Measurements from ENCODE around the gene CAMSAP3. TPM values are rescaled to one million over a fixed set of nuclear protein-coding genes. Genes with fewer than 3 reads are reported as not detected.

Gene CAMSAP3
- under 0.01 TPM in 1 of 2 replicates, not detected in the other for total RNA-seq

- peak in 1 of 2 donors; percentile 17 for DNase-seq (ENCODE audit: low read depth in 2 of 2)
Observed at GRCh38 chr19:7595466-7596133, at the start of gene CAMSAP3. TSS of gene CAMSAP3 (plus strand) at chr19:7595863. CDS start at chr19:7596003, 140 bp downstream.

GRCh38 chr19:7545904-7546303, 49.8 kb upstream of the CAMSAP3 start:
- DNase-seq (ENCODE audit: low read depth in 2 of 2): no peak

- no peak for DNase-seq (ENCODE audit: low read depth in 2 of 2)
Observed at GRCh38 chr19:7547159-7547558, 48.5 kb upstream of the CAMSAP3 start.

- DNase-seq (ENCODE audit: low read depth in 2 of 2): no peak
Observed at GRCh38 chr19:7549429-7550148, 46.1 kb upstream of the CAMSAP3 start.

- DNase-seq (ENCODE audit: low read depth in 2 of 2): no peak
Observed at GRCh38 chr19:7550169-7550770, 45.4 kb upstream of the CAMSAP3 start.

GRCh38 chr19:7550987-7551761, 44.5 kb upstream of the CAMSAP3 start:
- DNase-seq (ENCODE audit: low read depth in 2 of 2): peak in 1 of 2 donors; percentile 39

GRCh38 chr19:7552781-7553180, 42.9 kb upstream of the CAMSAP3 start:
- no peak for DNase-seq (ENCODE audit: low read depth in 2 of 2)

- no peak for DNase-seq (ENCODE audit: low read depth in 2 of 2)
Observed at GRCh38 chr19:7554565-7554964, 41.1 kb upstream of the CAMSAP3 start.

- DNase-seq (ENCODE audit: low read depth in 2 of 2): no peak
Observed at GRCh38 chr19:7554990-7555864, 40.4 kb upstream of the CAMSAP3 start.

GRCh38 chr19:7556696-7557315, 38.9 kb upstream of the CAMSAP3 start:
- DNase-seq (ENCODE audit: low read depth in 2 of 2): no peak

GRCh38 chr19:7558667-7559066, 37.0 kb upstream of the CAMSAP3 start:
- DNase-seq (ENCODE audit: low read depth in 2 of 2): no peak

- no peak for DNase-seq (ENCODE audit: low read depth in 2 of 2)
Observed at GRCh38 chr19:7559102-7559501, 36.6 kb upstream of the CAMSAP3 start.

- no peak for DNase-seq (ENCODE audit: low read depth in 2 of 2)
Observed at GRCh38 chr19:7560255-7560654, 35.4 kb upstream of the CAMSAP3 start.

GRCh38 chr19:7561325-7561724, 34.3 kb upstream of the CAMSAP3 start:
- DNase-seq (ENCODE audit: low read depth in 2 of 2): no peak

- DNase-seq (ENCODE audit: low read depth in 2 of 2): no peak
Observed at GRCh38 chr19:7562646-7563393, 32.8 kb upstream of the CAMSAP3 start.

GRCh38 chr19:7564866-7565265, 30.8 kb upstream of the CAMSAP3 start:
- no peak for DNase-seq (ENCODE audit: low read depth in 2 of 2)

- no peak for DNase-seq (ENCODE audit: low read depth in 2 of 2)
Observed at GRCh38 chr19:7565332-7565731, 30.3 kb upstream of the CAMSAP3 start.

- no peak for DNase-seq (ENCODE audit: low read depth in 2 of 2)
Observed at GRCh38 chr19:7570761-7571160, 24.9 kb upstream of the CAMSAP3 start.

- DNase-seq (ENCODE audit: low read depth in 2 of 2): no peak
Observed at GRCh38 chr19:7575434-7576040, 20.1 kb upstream of the CAMSAP3 start.
